Parathyroid adenoma (tissue), 2 donors: Measurements from ENCODE around the gene RIPK4.

Experiments used
- H2AFZ ChIP-seq: fragments of 300-600 bp; sonication (generic); one replicate; pipeline ENCODE4 v1.7.0; 2017; ENCODE audit warnings: antibody characterized with exemption, mild to moderate bottlenecking
- H3K27ac ChIP-seq: fragments of 300-600 bp; sonication (generic); one replicate; pipeline ENCODE4 v1.7.0; 2017
- H3K27me3 ChIP-seq: fragments of 300-600 bp; sonication (generic); one replicate; pipeline ENCODE4 v1.7.0; 2017; ENCODE audit warnings: low read length; ENCODE audit not compliant: control insufficient read depth, insufficient read depth
- H3K36me3 ChIP-seq: fragments of 300-600 bp; sonication (generic); one replicate; pipeline ENCODE4 v1.7.0; 2017; ENCODE audit warnings: low read length; ENCODE audit not compliant: control insufficient read depth, insufficient read depth
- H3K4me1 ChIP-seq: fragments of 300-600 bp; sonication (generic); one replicate; pipeline ENCODE4 v1.7.0; 2017; ENCODE audit warnings: control low read depth
- H3K4me2 ChIP-seq: fragments of 300-600 bp; sonication (generic); one replicate; pipeline ENCODE4 v1.7.0; 2017; ENCODE audit warnings: low read length
- H3K4me3 ChIP-seq: fragments of 300-600 bp; sonication (generic); one replicate; pipeline ENCODE4 v1.7.0; 2017; ENCODE audit warnings: low read depth, low read length
- H3K79me2 ChIP-seq: fragments of 300-600 bp; sonication (generic); one replicate; pipeline ENCODE4 v1.7.0; 2017; ENCODE audit warnings: control low read depth
- H3K9ac ChIP-seq: fragments of 300-600 bp; sonication (generic); one replicate; pipeline ENCODE4 v1.7.0; 2017; ENCODE audit warnings: mild to moderate bottlenecking
- H3K9me3 ChIP-seq: fragments of 300-600 bp; sonication (generic); one replicate; pipeline ENCODE4 v1.7.0; 2017; ENCODE audit warnings: low read length; ENCODE audit not compliant: control insufficient read depth
- CTCF ChIP-seq: fragments of 300-600 bp; sonication (generic); IDR thresholded peaks from one replicate; pipeline ENCODE4 v1.7.0; 2017; ENCODE audit warnings: antibody characterized with exemption, mild to moderate bottlenecking
- donor health status: primary hyperparathyroidism.

Gene RIPK4

GRCh38 chr21:41798326-41798725 is 31.5 kb upstream of the RIPK4 start:
- no peak for TF ChIP-seq CTCF
- H3K4me1 ChIP-seq, result no peaks in the 10 kb centered on the region
- H3K27ac ChIP-seq, result no peak overlapping the region
- H3K9me3 ChIP-seq, result no peaks in the 10 kb centered on the region
- no peaks in the 10 kb centered on the region for H3K36me3 ChIP-seq
- H3K4me2 ChIP-seq, result no peak overlapping the region
- no peak overlapping the region for H3K9ac ChIP-seq
- H2AFZ ChIP-seq, result no peak overlapping the region
- no peaks in the 10 kb centered on the region for H3K79me2 ChIP-seq
- H3K27me3 ChIP-seq, result no peaks in the 10 kb centered on the region
- no peak overlapping the region for H3K4me3 ChIP-seq

GRCh38 chr21:41796476-41797080 is 29.7 kb upstream of the RIPK4 start:
- H3K27ac ChIP-seq, result no peak overlapping the region
- no peaks in the 10 kb centered on the region for H3K36me3 ChIP-seq
- no peak overlapping the region for H3K4me2 ChIP-seq
- H2AFZ ChIP-seq, result no peak overlapping the region
- no peak overlapping the region for H3K9ac ChIP-seq
- H3K9me3 ChIP-seq, result no peaks in the 10 kb centered on the region
- no peaks in the 10 kb centered on the region for H3K79me2 ChIP-seq
- no peaks in the 10 kb centered on the region for H3K4me1 ChIP-seq
- H3K4me3 ChIP-seq, result no peak overlapping the region
- TF ChIP-seq CTCF, result no peak
- H3K27me3 ChIP-seq, result no peaks in the 10 kb centered on the region

DNA sequence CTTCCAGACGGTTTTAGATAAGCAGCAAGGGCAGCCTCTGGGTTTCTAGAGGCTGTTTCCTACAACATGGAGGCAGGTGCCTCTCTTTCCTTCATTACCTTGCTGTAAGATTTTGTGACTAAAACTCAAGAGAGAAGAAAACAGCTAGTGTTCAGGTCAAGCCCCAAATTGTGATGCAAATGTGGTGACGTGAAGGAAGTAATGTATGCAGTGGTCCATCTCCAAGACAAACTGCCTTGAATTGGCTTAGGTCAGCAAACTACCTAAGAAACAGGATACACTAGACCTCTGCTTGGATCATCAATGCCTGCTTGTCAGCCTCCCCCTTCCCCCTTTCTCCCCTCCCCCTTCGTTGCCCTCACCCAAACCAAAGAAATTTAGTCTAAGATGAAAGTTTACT is 28.9 kb upstream of the RIPK4 start:
- Histone ChIP-seq H3K9ac (no peak overlapping the region), H3K4me1 (no peaks in the 10 kb centered on the region), H3K4me2 (no peak overlapping the region), H3K4me3 (no peak overlapping the region), H3K36me3 (no peaks in the 10 kb centered on the region), H2AFZ (no peak overlapping the region), H3K27ac (no peak overlapping the region), H3K9me3 (no peaks in the 10 kb centered on the region), H3K27me3 (no peaks in the 10 kb centered on the region), H3K79me2 (no peaks in the 10 kb centered on the region)
- TF ChIP-seq CTCF, result no peak

GRCh38 chr21:41794600-41794999 is 27.7 kb upstream of the RIPK4 start:
- Histone ChIP-seq H3K4me3 (no peak overlapping the region), H3K79me2 (no peaks in the 10 kb centered on the region), H3K27me3 (no peaks in the 10 kb centered on the region), H3K9ac (no peak overlapping the region), H3K27ac (no peak overlapping the region), H3K4me1 (no peaks in the 10 kb centered on the region), H2AFZ (no peak overlapping the region), H3K4me2 (no peak overlapping the region), H3K9me3 (no peaks in the 10 kb centered on the region), H3K36me3 (no peaks in the 10 kb centered on the region)
- TF ChIP-seq CTCF, result no peak

DNA sequence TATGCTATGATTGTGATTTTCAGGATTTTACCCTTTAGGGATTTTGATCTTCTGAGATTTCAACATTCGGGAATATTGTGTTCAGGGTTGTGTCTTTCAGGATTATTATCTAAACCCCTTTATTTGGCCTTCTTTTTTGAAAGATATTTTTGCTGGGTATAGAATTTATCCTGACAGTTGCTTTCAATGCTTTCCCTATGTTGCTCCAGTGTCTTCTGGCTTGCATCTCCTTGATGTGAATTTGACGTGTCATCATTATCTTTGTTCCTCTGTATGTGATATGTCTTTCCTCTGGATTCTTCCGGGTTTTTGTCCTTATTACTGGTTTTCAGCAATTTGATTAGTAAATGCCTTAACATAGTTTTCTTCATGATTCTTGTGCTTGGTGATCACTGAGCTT is 25.9 kb upstream of the RIPK4 start:
- Histone ChIP-seq H3K27ac (no peak overlapping the region), H3K4me3 (no peak overlapping the region), H3K9me3 (no peaks in the 10 kb centered on the region), H2AFZ (no peak overlapping the region), H3K9ac (no peak overlapping the region), H3K4me1 (no peaks in the 10 kb centered on the region), H3K4me2 (no peak overlapping the region), H3K27me3 (no peaks in the 10 kb centered on the region), H3K36me3 (no peaks in the 10 kb centered on the region), H3K79me2 (no peaks in the 10 kb centered on the region)
- TF ChIP-seq CTCF, result no peak
